ENCODE results near the gene B4GAT1. TPM values are rescaled to one million over a fixed set of nuclear protein-coding genes. Genes with fewer than 3 reads are reported as not detected.
A peak's percentile ranks its signal among the peaks of the same experiment; 100 is the strongest.

B4GAT1 gene
- polyA plus RNA-seq, 3 donors, result 0.75 to 1.7 (median 1.7) TPM

- H3K4me3 Mint-ChIP-seq, result peak overlapping the region; percentile 45 to 80
- Histone ChIP-seq H3K4me3 (replicated peaks in 1 of 3; ENCODE audit: low read depth in 2 of 3, low read length in 3 of 3) (peak overlapping the region in 1 of 3 experiments; percentile 39), H3K79me2 (ENCODE audit: insufficient read depth, low read length) (no peaks in the 10 kb centered on the region), H3K27ac (ENCODE audit: low read depth in 1 of 2, low read length in 2 of 2) (no peak overlapping the region), H3K4me2 (replicated peaks; ENCODE audit: extremely low read depth, low read length, poor library complexity, severe bottlenecking) (peak overlapping the region; percentile 59), H3K36me3 (replicated peaks in 1 of 2; ENCODE audit: control insufficient read depth in 1 of 2, insufficient read depth in 2 of 2, low read length in 2 of 2) (peaks cover 18 to 24% of the 10 kb centered on the region in 2 donors), H3K4me1 (ENCODE audit: control insufficient read depth in 1 of 2, insufficient read depth in 2 of 2, low read length in 2 of 2) (peaks cover 7 to 11% of the 10 kb centered on the region in 2 donors), H4K20me1 (ENCODE audit: insufficient read depth, low read length) (peaks cover 6% of the 10 kb centered on the region), H2AFZ (ENCODE audit: insufficient read depth, low read depth, low read length, poor library complexity, severe bottlenecking) (peak overlapping the region; percentile 76), H3K27me3 (ENCODE audit: control insufficient read depth in 2 of 2, insufficient read depth in 2 of 2, low read length in 2 of 2) (no peaks in the 10 kb centered on the region), H3K9ac (ENCODE audit: insufficient read depth, low read length, poor library complexity, severe bottlenecking) (no peak overlapping the region), H3K9me3 (replicated peaks in 1 of 2; ENCODE audit: control insufficient read depth in 1 of 2, insufficient read depth in 1 of 2, low read length in 2 of 2) (no peaks in the 10 kb centered on the region)
- peaks cover 0 to 3% (median 2%) of the 10 kb centered on the region in 3 donors for H3K27me3 Mint-ChIP-seq (ENCODE audit: low read depth in 3 of 3)
- peak; percentile 98 for TF ChIP-seq CTCF (IDR thresholded peaks at IDR 0.05)
- WGBS (ENCODE audit: insufficient coverage), result 14% methylated on average over 12 of the region's 19 CpGs
- H3K9me3 Mint-ChIP-seq, result no peaks in the 10 kb centered on the region
- H3K36me3 Mint-ChIP-seq, result peaks cover 19 to 22% of the 10 kb centered on the region in 2 donors
- H3K4me1 Mint-ChIP-seq, result peaks cover 16% of the 10 kb centered on the region
- peak; percentile 74 to 78 (median 77) for DNase-seq
- H3K27ac Mint-ChIP-seq, result peak overlapping the region in 2 of 7 donors; percentile 4 to 35
- intact Hi-C loops (cut with micrococcal nuclease), result loop anchor here (1.0 kb wide), 1 partner anchor 16 kb away; no protein-coding TSS in a partner anchor
Observed at GRCh38 chr11:66328302-66329144, 18.9 kb downstream of the B4GAT1 start.

GRCh38 chr11:66328031-66328301 is 19.5 kb downstream of the B4GAT1 start:
- no peak overlapping the region for H3K9ac ChIP-seq (ENCODE audit: insufficient read depth, low read length, poor library complexity, severe bottlenecking)
- no peak overlapping the region for H3K4me3 ChIP-seq (replicated peaks in 1 of 3; ENCODE audit: low read depth in 2 of 3, low read length in 3 of 3)
- no peaks in the 10 kb centered on the region for H3K27me3 ChIP-seq (ENCODE audit: control insufficient read depth in 2 of 2, insufficient read depth in 2 of 2, low read length in 2 of 2)
- Mint-ChIP-seq H3K27ac (no peak overlapping the region), H3K9me3 (no peaks in the 10 kb centered on the region), H3K4me1 (peaks cover 16% of the 10 kb centered on the region), H3K4me3 (no peak overlapping the region), H3K27me3 (ENCODE audit: low read depth in 3 of 3) (peaks cover 0 to 3% (median 2%) of the 10 kb centered on the region in 3 donors), H3K36me3 (peaks cover 14 to 17% of the 10 kb centered on the region in 2 donors)
- H3K36me3 ChIP-seq (replicated peaks in 1 of 2; ENCODE audit: control insufficient read depth in 1 of 2, insufficient read depth in 2 of 2, low read length in 2 of 2), result peaks cover 13 to 18% of the 10 kb centered on the region in 2 donors
- H3K79me2 ChIP-seq (ENCODE audit: insufficient read depth, low read length), result no peaks in the 10 kb centered on the region
- no peak overlapping the region for H3K27ac ChIP-seq (ENCODE audit: low read depth in 1 of 2, low read length in 2 of 2)
- peaks cover 7 to 11% of the 10 kb centered on the region in 2 donors for H3K4me1 ChIP-seq (ENCODE audit: control insufficient read depth in 1 of 2, insufficient read depth in 2 of 2, low read length in 2 of 2)
- no peaks in the 10 kb centered on the region for H3K9me3 ChIP-seq (replicated peaks in 1 of 2; ENCODE audit: control insufficient read depth in 1 of 2, insufficient read depth in 1 of 2, low read length in 2 of 2)
- WGBS (ENCODE audit: insufficient coverage), result 94% methylated on average over 3 of the region's 3 CpGs
- H4K20me1 ChIP-seq (ENCODE audit: insufficient read depth, low read length), result peaks cover under 1% of the 10 kb centered on the region
- no peak overlapping the region for H3K4me2 ChIP-seq (replicated peaks; ENCODE audit: extremely low read depth, low read length, poor library complexity, severe bottlenecking)
- intact Hi-C loops (cut with micrococcal nuclease), result loop anchor here (1.0 kb wide), 1 partner anchor 16 kb away; no protein-coding TSS in a partner anchor
- no peak for TF ChIP-seq CTCF (IDR thresholded peaks at IDR 0.05)
- H2AFZ ChIP-seq (ENCODE audit: insufficient read depth, low read depth, low read length, poor library complexity, severe bottlenecking), result no peak overlapping the region
- DNase-seq, result no peak

Data from CD14-positive monocyte (primary cell).